CD4-positive, alpha-beta T cell treated with Interleukin-6 for 4 hours (primary cell): Measurements from ENCODE around the gene DDAH2.

Source experiments
- DNase-seq: peaks from one replicate; pipeline ENCODE4 v3.0.0-alpha.2; 2020; ENCODE audit warnings: mixed read lengths

DDAH2 gene

DNA sequence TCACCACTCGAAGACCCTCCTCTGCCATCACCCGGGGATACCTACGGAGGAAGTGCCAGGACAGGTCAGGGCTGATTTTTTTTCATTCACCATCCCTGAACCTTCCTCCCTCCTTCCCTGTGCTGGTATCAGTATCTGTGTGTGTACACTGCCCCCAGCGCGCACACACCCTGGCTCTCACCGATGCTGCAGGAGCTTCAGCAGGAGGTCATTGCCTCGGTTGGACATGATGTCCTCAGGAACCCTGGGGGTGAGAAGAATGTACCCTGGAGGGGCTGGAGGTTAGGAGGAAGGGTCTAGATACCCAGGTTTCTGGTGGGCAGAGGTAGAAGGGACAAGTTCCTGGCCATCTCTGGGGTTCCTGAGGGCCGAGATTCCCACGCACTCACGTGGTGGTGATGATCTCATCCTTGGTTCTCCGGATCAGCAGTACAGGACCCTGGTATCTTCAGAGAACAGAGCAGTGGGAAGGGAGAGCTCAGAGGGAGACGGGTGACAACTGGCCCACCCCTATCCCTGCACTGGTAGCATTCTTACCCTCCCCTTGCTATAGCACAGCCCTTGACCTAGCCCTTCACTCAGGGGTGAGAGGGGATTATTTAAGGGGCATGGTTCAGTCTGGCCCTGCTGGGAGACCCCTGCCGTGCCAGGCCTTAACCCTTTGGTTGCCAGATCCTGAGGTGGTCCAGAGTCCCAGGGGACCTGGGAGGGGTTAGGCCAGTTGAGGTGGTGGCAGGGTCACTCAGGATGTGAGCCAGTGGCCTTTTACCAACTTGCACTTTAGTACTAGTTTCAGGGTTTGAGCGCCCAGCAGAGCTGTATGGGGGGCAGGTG, 41.0 kb downstream of the DDAH2 start:
- no peak for DNase-seq

DNA sequence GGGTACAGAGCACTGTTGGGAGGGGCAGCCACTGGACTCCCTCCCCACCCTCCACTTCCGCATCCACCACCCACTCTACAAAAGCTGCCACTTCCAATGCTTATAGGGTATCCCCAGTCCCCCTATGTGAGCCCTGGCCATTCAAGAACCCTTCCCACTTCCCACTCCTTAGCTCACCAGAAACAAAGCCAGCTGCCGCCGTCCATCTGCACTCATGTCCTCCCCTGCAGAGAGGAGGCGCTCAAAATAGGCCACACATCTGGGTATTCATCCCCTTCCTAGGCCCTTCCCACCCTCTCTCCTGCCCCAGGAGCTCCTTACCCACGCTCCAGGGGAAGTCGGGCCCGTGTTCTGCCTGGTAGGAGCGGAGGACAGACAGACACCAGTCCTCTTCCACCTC, 41.8 kb downstream of the DDAH2 start:
- DNase-seq, result no peak

DNA sequence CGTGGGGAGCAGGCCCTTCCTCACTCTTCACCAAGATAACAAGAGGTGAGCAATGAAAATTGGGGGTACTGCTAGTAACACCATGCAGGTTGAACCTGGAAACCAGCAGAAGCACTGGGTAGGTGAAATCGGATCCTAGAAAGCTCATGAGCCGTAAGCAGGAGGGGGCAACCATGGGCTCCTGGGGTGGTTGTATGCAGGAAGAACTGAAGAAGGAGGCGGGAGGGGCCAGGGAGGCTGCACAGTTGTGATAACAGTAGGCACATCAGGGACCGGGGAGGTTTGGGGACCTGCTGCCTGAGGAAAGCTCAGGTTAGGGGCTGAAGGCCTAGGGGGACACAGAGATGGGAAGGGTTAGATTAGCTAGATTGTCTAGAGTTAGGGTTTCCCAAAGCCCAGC, 42.6 kb downstream of the DDAH2 start:
- no peak for DNase-seq

DNA sequence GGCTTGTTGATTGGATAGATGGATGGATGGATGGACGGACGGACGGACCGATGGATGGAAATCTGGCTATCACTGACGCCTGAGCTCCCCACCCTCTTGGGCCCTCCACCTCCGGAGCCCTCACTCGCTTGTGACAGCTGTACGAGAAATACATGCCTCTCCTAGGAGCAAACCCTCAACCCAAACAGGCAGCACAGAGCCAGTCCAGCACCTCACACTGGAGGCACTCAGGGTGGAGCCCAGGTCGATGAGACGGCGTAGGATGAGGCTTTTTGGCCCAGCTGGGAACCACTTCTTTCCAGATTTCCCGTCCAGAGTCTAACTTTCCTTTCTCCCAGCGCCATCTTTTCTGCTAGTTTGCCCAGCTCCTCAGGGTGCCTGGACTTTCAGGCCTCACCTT, 45.5 kb downstream of the DDAH2 start:
- DNase-seq, result no peak

DNA sequence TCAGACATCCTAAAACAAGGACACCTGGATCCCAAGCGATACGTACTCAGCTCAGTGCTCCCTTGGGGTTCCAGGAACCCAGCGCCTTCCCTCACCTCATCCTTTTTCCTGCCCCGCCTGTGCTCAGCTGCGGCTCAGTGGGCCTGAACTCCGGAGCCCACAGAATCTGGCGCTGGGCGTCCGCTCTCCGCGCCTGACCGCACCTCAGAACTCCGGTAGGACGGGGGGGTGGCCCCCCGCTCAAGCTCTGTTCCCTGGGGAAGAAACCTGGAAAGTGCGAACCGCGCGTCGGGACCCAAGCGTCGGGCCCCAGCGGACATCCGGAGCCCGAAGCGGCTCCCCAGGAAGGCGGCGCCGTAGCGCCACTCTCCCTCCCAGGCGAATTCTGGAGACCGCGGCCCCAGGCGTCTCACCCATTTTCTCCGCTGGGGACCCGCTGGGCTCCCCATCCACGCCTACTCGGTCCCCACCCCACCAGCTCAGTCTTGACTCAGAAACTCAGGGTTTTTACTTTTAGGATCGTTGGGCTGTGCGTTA, 47.9 kb downstream of the DDAH2 start:
- peak; percentile 61 for DNase-seq

DNA sequence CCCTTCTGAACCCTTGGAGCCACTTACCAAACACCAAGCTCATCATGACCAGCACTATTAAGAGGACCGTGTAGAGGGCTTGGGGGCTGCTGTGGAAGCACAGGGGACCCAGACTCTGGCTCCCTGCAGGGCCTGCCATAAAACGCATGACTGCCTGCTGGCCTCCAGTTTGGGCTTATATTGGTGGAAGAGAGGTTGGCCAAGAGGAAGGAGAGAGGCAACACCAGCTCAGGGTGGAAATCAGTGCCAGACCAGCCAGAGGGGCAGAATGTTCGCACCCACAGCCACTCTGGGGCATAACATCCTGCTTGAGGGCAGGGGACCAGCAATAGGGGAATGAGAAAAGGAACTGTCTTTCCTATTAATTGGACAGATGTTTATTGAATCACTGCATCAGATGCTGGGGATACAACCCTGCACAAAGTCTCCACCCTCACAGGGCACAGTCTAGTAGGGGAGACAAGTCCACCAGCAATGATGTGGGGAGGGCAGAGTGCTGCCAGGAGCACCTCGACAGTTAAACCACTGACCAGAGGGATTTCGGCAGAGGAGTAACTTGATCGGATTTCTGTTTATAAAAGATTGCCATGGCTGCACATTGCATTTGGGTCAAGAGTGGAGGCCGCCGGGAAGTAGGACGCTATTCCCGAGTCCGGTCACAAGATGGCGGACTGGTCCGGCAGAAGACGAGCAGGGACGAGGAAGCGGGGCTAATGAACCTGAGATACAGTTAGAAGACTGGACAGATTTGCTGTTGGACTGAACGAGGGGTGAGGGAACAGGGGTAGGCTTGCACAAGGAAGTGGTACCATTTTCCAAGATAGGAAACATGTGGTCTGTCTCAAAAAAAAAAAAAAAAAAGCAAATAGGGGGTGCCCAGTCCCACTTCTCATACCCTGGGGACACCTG, 48.6 kb downstream of the DDAH2 start, which contains the start of gene LY6G5C:
TSS of gene LY6G5C (minus strand) at position 842 of the 909 bp plus-strand sequence. CDS start at position 148, 694 bp downstream.
- peak; percentile 76 for DNase-seq

DNA sequence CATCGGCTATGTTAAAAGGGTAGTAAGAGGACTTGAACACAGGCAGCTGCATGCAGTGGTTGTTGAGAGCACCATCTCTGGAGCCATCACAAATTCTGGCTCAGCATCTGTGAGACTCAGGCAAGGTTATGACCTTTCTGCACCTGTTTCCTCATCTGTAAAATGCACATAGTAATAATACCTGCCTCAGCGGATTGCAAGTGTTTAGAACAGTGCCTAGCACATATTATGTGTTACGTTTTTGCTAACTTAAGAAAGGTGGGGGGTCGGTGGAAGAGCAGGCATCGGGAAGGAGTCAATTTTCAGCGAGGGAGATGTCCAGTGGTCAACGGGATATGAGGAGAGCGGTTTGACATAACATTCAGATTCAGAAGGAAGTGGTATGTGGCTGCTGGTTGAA, 51.1 kb downstream of the DDAH2 start:
- DNase-seq, result no peak
